Astrocyte (in vitro differentiated cells and primary cell): ENCODE data around the gene CCDC51.

Source experiments
- CTCF ChIP-seq: IDR thresholded peaks from 2 replicates; pipeline ENCODE4 v1.5.1; 2011; ENCODE audit warnings: low read depth, mild to moderate bottlenecking, inconsistent platforms, low read length, moderate library complexity; ENCODE audit not compliant: insufficient read depth
- EZH2 ChIP-seq: IDR thresholded peaks from 2 replicates; pipeline ENCODE4 v1.6.1; 2012; ENCODE audit warnings: mild to moderate bottlenecking, low read length, inconsistent platforms; ENCODE audit not compliant: insufficient read depth

DNA sequence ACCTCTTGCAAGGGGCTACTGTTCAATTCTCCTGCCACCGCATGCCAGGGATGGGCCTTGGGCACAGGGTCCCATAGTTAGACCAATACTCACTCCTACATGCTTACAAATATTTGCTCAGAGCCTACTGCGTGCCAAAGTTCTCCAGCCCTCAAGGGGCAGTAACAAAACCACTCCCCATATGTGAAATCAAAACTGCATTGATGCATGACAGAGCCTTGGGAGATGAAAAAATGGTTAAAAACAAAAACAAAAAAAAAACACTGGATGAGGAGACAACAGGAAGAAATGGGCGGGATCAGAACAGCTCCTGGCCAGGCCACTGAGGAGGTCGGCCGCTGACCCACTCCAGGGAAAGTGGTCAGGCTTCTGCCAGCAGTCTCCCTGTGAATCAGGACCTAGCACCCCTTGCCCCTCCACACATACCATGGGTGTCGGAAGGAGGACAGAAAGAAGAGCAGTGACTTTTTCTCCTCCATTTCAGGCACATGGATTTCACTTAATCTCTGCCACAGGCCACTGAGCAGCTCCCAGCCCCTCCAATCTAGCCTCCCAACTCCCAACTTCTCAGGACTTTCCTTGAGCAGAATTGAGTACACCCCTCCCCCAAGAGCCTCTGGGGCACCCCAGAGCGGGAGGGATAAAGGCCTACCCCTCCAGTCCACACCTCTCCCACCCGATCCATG is 12.8 kb downstream of the CCDC51 start:
- no peak for TF ChIP-seq CTCF
- TF ChIP-seq EZH2, result no peak
